ENCODE results near the gene MBP. TPM values are rescaled to one million over a fixed set of nuclear protein-coding genes. Genes with fewer than 3 reads are reported as not detected.
A peak's percentile ranks its signal among the peaks of the same experiment; 100 is the strongest.

Gene MBP
- total RNA-seq, 4 donors from 2014 or later, result 45.0 to 60.0 (median 51.9) TPM

GRCh38 chr18:77044866-77045664 lies 87.5 kb downstream of the MBP start:
- no peak for TF ChIP-seq POLR2A (IDR thresholded peaks at IDR 0.05)
- TF ChIP-seq CTCF (IDR thresholded peaks at IDR 0.05), result no peak
- 77 to 79% methylated on average over 14 of the region's 14 CpGs for WGBS, 2 donors

GRCh38 chr18:77043541-77044280 lies 88.9 kb downstream of the MBP start:
- intact Hi-C loops (cut with DNase I; ENCODE audit: low total_unique reads), result no loop called here
- TF ChIP-seq CTCF (IDR thresholded peaks at IDR 0.05) (no peak), POLR2A (IDR thresholded peaks at IDR 0.05) (no peak)
- no peak overlapping the region for H3K4me3 ChIP-seq (ENCODE audit: low read depth, poor library complexity, severe bottlenecking)
- peak in 1 of 2 donors; percentile 81 for DNase-seq (ENCODE audit: low spot score in 2 of 2)
- 91 to 92% methylated on average over 27 of the region's 27 CpGs for WGBS, 2 donors

More at GRCh38 chr18:77044866-77045664, 87.5 kb downstream of the MBP start:
- DNase-seq (ENCODE audit: low spot score in 2 of 2), result peak in 1 of 2 donors; percentile 60
- intact Hi-C loops (cut with DNase I; ENCODE audit: low total_unique reads), result loop anchor here (5.0 kb wide), 1 partner anchor 1212 kb away; no protein-coding TSS in a partner anchor
- no peak overlapping the region for H3K4me3 ChIP-seq (ENCODE audit: low read depth, poor library complexity, severe bottlenecking)

GRCh38 chr18:77042583-77042982 lies 90.0 kb downstream of the MBP start:
- intact Hi-C loops (cut with DNase I; ENCODE audit: low total_unique reads), result no loop called here
- no peak for TF ChIP-seq CTCF (IDR thresholded peaks at IDR 0.05)
- TF ChIP-seq POLR2A (IDR thresholded peaks at IDR 0.05), result no peak
- peak in 1 of 2 donors; percentile 54 for DNase-seq (ENCODE audit: low spot score in 2 of 2)
- H3K4me3 ChIP-seq (ENCODE audit: low read depth, poor library complexity, severe bottlenecking), result no peak overlapping the region
- WGBS, 2 donors, result 45 to 52% methylated on average over 10 of the region's 10 CpGs

- TF ChIP-seq CTCF (IDR thresholded peaks at IDR 0.05) (no peak), POLR2A (IDR thresholded peaks at IDR 0.05) (no peak)
- no peak overlapping the region for H3K4me3 ChIP-seq (ENCODE audit: low read depth, poor library complexity, severe bottlenecking)
- 61 to 74% methylated on average over 10 of the region's 10 CpGs for WGBS, 2 donors
- peak in 1 of 2 donors; percentile 73 for DNase-seq (ENCODE audit: low spot score in 2 of 2)
- intact Hi-C loops (cut with DNase I; ENCODE audit: low total_unique reads), result no loop called here
Observed at GRCh38 chr18:77039196-77040130, 93.1 kb downstream of the MBP start.

- intact Hi-C loops (cut with DNase I; ENCODE audit: low total_unique reads), result no loop called here
- no peak overlapping the region for H3K4me3 ChIP-seq (ENCODE audit: low read depth, poor library complexity, severe bottlenecking)
- WGBS, 2 donors, result 88 to 93% methylated on average over 3 of the region's 3 CpGs
- peak in 1 of 2 donors; percentile 50 for DNase-seq (ENCODE audit: low spot score in 2 of 2)
- no peak for TF ChIP-seq CTCF (IDR thresholded peaks at IDR 0.05)
- no peak for TF ChIP-seq POLR2A (IDR thresholded peaks at IDR 0.05)
Observed at GRCh38 chr18:77038182-77038858, 94.3 kb downstream of the MBP start.

Measured in lower leg skin (tissue), 4 donors.